Left forelimb (tissue), 1 donor: ENCODE results near the gene TMEM80.
"Not testable (repeated sequence)": the region's sequence is repeated elsewhere in the genome, so short reads cannot be mapped to it uniquely, and the experiment has no call there.

Experiments used
- DNase-seq: peaks from one replicate; pipeline ENCODE4 v3.0.0-alpha.2; 2018; ENCODE audit warnings: low spot score

Gene TMEM80

DNA sequence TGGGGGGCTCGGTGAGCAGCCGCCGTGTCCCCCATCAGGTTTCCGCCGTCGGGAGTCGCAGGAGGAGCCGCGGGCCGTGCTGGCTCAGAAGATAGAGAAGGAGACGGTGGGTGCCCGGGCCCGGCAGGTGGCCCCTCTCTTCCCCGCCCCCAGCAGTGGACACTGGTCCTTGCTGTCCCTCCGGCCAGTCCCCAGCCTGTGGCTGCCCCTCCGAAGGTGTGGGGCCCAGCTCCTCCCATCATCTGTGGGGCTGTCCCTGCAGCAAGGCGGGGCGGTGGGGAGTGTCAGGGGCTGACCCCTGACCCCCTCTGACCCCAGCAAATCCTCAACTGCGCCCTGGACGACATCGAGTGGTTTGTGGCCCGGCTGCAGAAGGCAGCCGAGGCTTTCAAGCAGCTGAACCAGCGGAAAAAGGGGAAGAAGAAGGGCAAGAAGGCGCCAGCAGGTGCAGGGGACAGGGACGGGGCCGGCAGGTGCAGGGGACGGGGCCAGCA lies 25.7 kb downstream of the TMEM80 start:
- peak; percentile 53 for DNase-seq

DNA sequence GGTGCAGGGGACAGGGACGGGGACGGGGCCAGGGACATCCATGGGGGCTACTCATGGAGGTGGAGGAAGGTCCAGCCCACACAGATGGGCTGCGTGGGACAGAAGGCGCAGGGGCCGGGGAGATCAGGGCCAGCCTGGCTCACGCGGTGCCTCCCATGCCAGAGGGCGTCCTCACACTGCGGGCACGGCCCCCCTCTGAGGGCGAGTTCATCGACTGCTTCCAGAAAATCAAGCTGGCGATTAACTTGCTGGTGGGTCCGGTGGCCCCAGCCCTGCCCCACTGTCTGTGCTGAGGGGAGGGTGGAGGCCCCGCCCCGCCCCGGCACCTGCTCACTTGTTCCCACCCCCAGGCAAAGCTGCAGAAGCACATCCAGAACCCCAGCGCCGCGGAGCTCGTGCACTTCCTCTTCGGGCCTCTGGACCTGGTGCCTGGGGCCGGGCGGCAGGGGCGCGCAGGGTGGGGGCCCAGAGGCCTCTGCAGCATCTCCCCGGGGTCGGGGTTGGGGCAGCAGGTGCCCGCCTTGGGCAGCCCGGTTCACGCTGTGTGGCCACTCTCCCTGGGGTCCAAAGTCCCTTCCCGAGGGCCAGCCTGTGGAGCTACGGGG lies 26.2 kb downstream of the TMEM80 start:
- DNase-seq = peak; percentile 63

DNA sequence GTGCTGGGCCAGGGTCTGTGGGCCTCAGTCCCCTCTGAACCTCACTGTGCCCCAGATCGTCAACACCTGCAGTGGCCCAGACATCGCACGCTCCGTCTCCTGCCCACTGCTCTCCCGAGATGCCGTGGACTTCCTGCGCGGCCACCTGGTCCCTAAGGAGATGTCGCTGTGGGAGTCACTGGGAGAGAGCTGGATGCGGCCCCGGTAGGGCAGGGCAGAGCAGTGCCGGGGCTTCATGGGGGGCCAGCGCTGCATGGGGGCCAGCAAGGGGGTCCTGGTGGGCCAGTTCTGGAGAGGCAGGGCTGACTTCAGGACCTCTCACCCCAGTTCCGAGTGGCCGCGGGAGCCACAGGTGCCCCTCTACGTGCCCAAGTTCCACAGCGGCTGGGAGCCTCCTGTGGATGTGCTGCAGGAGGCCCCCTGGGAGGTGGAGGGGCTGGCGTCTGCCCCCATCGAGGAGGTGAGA lies 26.8 kb downstream of the TMEM80 start:
- DNase-seq = no peak

DNA sequence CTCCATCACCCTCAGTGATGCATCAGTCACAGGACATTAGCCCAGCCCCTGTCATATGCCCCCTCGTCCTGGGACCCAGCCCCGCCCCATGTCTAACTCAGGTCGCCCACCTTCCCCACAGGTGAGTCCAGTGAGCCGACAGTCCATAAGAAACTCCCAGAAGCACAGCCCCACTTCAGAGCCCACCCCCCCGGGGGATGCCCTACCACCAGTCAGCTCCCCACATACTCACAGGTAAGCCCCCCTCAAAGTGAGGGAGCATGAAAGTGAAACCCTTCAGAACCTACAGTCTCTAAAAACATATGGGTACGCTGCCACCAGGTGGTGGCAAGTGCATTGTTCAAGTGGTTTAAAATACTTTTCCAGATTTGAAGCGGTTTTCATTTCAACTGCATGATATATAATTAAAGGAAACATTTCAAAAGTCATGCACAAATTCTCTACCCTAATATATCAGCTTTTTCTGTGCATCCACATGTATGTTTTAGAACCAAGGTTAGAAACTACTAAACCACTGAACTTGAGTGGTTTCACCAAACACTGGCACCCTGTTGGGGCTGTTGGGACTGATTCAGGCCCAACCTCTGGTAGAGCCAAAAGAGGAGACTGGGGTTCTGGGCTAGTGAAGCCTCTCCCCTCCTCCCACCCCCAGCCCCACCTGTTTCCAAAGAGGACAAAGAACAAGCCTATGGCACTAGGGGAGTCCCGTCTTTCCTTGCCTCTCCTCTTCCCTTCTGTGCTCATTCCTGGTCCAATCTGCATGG lies 27.7 kb downstream of the TMEM80 start:
- DNase-seq = peak; percentile 60

DNA sequence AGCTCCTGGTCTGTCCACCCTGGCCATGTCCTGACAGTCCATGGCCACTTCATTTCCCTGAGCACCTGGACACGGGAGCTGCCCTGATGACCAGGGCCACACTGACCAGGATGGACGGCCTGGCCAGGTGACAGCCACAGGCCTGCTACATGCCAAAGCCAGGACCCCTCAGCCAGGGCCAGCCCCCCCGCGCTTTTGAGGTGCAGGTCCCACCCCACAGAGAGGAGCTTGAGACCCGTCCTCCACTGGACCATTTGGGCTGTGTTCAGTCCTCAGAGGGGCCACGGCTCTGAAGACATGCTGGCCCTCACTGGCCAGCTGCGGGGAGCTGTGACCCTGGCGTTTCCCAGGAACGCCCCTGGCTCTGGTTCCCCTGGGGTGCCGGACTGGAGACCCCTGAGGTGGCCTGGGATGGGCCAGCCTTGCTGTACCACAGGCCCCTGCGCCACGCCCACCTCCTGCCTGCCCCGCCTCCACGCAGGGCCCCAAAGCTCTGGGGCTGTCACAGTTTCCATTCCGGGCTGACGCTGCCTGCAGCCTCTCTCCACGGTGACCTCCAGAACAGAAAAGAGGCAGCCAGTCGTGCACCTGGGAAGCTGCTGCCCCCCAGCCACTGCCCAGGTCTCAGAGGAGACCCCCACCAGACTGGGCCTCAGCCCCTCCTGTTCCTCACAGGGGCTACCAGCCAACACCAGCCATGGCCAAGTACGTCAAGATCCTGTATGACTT lies 28.6 kb downstream of the TMEM80 start:
- DNase-seq = no peak

DNA sequence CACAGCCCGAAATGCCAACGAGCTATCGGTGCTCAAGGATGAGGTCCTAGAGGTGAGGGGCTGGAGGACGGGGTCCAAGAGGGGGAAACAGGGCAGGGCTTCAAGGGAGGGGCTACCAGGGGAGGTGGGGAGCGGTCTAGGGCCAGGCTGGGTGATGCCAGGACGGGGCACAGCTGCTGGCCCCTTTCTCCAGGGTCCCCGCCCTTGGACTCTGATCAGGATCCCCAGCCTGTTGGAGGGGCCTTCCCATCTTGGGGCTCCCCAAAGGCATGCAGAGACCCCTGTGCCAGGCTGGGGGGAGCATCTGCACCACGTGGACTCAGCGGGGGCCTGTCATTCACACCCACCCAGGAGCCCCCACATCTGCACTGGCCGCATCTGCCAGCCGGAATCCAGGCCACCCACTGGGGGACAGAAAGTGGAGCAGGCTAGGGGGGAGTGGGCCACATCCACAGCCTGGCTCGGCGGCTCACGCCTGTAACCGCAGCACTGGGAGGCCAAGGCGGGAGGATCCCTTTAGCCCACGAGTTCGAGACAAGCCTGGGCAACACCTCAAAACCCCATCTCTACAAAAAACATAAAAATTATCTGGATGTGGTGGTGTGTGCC lies 29.3 kb downstream of the TMEM80 start:
- DNase-seq = no peak

DNA sequence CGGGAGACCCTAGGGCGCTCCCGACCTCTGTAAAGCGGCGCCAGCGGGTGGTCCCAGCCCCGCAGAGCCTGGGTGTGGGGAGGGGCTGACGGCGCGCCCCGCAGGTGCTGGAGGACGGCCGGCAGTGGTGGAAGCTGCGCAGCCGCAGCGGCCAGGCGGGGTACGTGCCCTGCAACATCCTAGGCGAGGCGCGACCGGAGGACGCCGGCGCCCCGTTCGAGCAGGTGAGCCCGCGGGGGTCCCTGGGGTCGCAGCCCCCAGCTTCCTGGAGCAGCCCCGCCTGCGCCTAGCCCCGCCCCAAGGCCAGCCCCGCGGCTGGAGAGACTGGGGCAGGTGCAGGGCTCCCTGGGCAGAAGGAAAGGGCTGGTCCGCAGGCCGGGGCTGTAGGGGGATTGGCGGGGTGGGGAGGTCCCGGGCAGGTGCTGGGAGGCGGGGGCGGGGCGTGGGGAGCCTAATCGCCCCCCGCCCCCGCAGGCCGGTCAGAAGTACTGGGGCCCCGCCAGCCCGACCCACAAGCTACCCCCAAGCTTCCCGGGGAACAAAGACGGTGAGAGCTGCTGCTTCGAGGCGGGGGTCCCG lies 30.1 kb downstream of the TMEM80 start:
- no peak for DNase-seq

DNA sequence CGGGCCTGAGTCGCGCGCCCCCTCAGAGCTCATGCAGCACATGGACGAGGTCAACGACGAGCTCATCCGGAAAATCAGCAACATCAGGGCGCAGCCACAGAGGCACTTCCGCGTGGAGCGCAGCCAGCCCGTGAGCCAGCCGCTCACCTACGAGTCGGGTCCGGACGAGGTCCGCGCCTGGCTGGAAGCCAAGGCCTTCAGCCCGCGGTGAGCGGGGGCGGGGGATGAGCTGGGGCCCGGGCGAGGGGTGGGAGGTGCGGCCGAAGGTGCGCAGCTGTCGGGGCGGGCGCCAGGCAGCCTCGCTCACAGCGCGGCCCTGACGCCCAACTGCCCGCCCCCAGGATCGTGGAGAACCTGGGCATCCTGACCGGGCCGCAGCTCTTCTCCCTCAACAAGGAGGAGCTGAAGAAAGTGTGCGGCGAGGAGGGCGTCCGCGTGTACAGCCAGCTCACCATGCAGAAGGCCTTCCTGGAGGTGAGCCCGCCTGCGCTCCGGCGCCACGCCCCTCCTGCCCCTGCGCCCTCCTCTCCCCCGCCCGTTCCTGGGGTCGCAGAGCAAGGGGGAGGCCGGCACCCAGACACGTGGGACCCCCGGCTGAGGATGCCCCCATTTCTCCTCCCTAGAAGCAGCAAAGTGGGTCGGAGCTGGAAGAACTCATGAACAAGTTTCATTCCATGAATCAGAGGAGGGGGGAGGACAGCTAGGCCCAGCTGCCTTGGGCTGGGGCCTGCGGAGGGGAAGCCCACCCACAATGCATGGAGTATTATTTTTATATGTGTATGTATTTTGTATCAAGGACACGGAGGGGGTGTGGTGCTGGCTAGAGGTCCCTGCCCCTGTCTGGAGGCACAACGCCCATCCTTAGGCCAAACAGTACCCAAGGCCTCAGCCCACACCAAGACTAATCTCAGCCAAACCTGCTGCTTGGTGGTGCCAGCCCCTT lies 30.9 kb downstream of the TMEM80 start:
- no peak for DNase-seq

DNA sequence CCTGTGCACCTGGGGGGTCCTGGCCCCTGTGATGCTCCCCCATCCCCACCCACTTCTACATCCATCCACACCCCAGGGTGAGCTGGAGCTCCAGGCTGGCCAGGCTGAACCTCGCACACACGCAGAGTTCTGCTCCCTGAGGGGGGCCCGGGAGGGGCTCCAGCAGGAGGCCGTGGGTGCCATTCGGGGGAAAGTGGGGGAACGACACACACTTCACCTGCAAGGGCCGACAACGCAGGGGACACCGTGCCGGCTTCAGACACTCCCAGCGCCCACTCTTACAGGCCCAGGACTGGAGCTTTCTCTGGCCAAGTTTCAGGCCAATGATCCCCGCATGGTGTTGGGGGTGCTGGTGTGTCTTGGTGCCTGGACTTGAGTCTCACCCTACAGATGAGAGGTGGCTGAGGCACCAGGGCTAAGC lies 31.7 kb downstream of the TMEM80 start:
- no peak for DNase-seq

DNA sequence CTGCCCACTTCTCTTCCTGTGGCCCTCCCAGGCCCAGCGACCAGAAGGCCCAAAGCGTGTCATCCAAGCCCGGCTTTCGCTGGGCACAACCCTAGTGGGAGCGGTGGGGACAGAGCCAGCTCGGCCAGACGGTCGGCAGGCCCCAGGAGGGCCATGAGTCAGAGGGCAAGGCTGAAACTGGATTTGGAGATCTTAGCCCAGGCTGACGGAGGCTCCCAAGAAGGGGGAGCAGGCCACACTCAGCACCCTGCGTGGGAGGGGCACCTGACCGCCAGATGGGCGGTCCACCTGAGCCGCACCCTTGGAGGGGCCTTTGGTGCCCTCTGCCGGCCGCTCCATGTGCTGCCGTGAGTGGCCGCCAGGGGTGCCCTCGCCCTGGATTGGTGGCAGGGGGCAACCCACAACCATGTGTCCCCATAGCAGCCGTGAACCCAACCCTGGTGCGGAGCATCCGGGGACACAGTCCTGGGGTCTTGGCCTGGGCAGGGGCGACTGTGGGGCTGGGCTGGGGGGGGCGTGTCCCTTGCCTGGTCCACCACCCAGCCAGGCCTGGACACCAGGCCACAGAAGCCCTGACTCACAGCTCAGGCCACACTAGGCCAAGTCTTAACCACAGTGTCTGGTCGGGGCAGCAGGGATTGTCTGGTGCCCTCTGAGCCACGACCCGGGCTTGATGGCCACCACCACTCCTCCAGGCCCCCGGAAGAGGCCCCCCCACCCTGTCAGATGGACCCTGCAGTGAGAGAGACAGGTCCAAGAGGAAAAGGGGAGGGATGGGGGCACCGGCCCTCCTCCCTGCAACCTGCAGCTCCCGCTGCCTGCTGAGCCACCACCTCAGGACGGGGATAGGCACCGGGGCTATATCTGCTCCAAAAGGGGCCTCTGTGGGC lies 32.5 kb downstream of the TMEM80 start:
- no peak for DNase-seq

DNA sequence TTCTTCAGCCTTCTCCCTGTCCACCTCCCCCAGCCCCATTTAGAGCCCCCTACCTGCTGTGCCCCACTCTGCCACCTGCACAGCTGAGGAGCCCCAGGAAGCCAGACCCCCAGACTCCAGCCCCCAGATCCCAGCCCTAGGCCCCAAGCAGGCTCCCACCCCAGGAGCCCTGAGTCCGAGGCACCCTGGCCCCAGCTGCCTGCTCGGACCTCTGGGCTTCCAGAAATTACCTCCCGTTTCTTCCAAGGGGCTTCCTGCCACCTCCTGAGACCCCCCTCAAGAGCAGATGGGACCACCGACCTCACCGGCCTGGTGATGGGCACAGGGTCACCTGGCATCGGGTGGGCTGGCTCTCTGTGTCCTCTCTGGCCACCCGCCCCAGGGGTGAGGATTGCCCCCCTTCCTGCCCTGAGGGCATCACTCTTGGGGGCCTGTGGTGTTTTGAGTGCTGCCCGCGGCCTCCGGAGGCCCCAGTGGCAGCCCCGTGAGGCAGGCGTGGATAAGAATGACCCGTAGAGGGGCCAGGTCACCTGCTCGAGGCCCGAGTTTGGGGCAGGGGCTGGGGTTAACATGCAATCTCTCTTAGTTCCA lies 33.4 kb downstream of the TMEM80 start:
- no peak for DNase-seq

DNA sequence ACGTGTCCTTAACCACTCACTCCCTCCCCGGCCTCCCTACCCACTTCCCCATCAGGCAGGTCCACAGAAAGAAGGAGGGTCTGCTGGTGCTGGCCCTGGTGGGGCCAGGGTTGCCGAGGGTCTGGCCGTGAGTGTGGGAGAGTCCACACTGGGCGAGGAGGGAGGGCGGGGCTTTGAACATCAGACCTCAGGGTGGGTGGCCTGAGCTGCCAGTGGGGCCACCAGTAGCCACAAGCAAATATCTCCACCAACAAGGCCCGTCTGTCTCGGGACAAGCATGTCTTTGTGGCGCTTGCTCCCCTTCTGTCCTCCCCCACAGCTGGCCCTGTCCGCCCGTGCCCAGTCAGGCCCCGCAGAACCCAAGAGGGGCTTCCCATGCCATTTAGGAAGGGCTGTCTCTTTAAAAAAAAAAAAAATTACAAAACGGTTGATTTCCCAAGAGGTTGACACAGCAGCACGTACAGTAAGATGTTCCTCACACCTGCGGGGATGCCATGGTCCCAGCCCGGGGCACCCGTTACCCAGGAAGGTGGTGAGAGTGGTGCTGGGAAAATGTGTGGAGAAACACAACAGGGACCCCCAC lies 34.0 kb downstream of the TMEM80 start:
- DNase-seq = no peak

DNA sequence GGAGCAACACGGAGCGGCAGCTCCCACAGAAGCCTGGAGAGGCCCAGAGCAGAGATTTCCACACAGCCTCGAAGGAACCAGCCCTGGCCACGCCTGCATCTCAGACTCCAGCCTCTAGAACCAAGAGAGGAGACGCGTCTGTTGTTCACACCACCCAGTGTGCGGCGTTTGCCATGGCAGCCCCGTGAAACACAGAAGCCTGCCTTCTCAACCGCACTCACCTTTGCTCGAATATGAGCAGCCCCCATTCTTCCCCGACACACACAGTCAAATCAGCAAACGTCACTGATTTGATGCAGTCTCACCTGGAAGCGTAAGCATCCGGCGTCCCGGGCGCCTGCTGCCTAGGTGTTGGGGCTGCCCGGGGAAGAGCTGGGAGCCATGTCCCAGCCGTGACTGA lies 37.5 kb downstream of the TMEM80 start:
- no peak for DNase-seq

DNA sequence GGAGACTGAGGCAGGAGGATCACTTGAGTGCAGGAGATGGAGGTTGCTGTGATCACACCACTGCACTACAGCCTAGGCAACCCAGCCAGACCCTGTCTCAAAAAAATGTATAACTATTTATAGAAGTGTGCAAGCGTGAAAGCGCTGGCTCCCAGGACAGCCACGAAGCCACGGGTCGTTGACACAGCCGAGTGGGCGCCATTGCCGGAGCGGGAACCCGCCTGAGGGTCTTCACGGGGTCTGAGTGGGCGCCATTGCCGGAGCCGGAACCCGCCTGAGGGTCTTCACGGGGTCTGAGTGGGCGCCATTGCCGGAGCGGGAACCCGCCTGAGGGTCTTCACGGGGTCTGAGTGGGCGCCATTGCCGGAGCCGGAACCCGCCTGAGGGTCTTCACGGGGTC lies 38.9 kb downstream of the TMEM80 start:
- DNase-seq = not testable (repeated sequence)

DNA sequence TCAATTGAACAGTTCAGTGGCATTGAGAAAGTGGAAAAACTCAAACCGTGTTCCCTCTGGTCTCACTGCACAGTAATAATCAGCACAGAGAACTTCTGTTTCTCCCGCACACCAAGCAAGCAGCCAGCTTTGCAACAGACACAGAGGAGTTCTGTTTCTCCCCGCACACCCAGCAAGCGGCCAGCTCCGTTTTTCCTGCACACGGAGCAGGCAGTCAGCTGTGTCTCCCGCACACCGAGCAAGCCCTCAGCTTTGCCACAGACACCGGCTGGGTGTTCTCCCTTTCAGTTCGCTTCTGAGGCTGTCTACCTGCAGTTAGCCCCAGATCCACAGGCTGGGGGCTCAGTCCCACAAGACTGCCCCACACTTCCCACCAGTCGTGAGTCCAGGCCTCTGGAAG lies 41.8 kb downstream of the TMEM80 start:
- no peak for DNase-seq

DNA sequence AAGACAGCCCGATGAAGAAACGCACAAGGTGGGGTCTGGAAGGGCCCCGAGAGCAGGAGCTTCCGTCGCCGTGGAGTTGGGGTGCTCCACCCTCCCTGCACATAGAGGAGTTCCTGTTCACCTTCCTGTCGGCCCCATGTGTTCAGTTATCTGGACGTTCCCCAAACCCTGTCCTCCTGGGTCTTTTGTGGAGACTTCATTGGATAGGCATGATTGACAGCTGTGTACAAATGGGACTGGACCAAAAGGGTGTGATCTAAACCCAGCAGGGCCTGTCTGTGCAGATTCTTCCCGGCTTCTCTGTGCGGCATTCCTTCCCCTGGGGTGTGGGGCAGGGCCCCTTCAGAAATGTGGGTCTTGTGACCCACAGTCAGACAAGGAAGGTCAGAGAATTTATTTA lies 42.3 kb downstream of the TMEM80 start:
- not testable (repeated sequence) for DNase-seq

DNA sequence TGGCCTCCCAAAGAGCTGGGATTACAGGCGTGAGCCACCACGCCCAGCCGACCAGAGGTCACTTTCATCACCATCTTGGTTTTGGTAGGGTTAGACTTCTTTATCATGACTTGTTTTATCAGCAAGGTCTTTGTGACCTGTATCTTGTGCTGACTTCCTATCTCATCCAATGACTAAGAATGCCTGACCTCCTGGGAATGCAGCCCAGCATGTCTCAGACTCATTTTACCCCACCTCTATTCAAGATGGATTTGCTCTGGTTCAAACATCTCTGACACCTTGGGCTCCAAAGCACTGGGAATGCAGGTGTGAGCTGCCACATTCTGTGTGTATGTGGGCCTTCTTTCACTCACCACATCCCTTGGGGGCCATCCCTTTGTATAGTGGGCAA lies 46.5 kb downstream of the TMEM80 start:
- no peak for DNase-seq

DNA sequence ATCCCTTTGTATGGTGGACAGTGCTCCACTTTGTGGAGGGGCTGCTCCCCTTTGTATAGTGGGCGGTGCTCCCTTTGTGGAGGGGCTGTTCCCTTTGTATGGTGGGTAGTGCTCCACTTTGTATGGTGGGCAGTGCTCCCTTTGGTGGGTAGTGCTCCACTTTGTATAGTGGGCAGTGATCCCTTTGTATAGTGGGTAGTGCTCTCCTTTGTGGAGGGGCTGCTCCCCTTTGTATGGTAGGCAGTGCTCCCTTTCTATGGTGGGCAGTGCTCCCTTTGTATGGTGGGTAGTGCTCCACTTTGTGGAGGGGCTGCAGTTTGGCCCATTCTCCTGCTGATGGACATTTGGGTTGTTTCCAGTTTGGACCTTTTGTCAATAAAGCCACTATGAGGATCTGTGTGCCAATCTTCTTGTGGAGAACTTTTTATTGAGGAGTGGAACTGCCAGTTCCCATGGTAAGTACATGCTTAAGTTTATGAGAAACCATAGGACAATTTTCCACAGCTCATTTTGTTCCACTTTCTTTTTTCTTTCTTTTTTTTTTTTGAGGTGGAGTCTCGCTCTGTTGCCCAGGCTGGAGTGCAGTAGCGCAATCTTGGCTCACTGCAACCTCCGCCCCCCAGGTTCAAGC lies 47.1 kb downstream of the TMEM80 start:
- no peak for DNase-seq

DNA sequence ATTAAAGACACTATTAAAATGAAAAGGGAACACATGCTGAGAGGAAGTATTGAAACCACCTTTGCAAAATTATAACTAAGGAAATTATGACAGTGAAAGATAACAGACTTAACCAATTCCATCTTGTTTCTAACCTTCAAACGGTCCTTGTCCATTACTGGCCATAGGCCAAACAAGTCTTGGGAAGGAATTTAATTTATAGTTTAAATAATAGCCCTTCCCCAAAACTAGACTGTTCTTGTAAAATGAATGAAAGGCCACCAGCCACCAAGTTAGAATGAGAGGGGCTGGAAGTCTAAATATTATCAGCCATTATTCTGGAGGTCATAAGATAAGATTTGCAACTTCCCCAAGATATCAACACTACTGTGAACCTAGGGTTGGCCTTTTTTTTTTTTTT lies 49.8 kb downstream of the TMEM80 start:
- DNase-seq = no peak
